K562 (cell line): ENCODE measurements around the gene BTRC.

Experiments
- CHD1 ChIP-seq: fragments of 200-600 bp; sonication (generic); IDR thresholded peaks from one replicate; pipeline ENCODE4 v1.6.1; 2012; ENCODE audit warnings: mild to moderate bottlenecking, moderate library complexity, low read length, inconsistent platforms
- POLR2A ChIP-seq: fragments of 450-650 bp; conservative IDR thresholded peaks from 2 replicates; pipeline ENCODE4 v1.6.1; 2016

GRCh38 chr10:101322266-101323108, 31.5 kb upstream of the BTRC start:
- TF ChIP-seq CHD1, result no peak
- no peak for TF ChIP-seq POLR2A
